ENCODE data around the gene TMEM266.

Gene TMEM266

GRCh38 chr15:76181705-76182107 lies 121.9 kb downstream of the TMEM266 start:
- Histone ChIP-seq H3K9me3 (ENCODE audit: control insufficient read depth, insufficient read depth, low read depth, low read length) (no peaks in the 10 kb centered on the region), H3K4me3 (ENCODE audit: low read depth, low read length) (no peak overlapping the region), H3K4me1 (ENCODE audit: control insufficient read depth, insufficient read depth, low read length) (no peaks in the 10 kb centered on the region), H3K27ac (ENCODE audit: extremely low read depth, low read depth, low read length) (no peak overlapping the region), H3K36me3 (ENCODE audit: control insufficient read depth in 2 of 2, insufficient read depth in 1 of 2, low read length in 2 of 2) (no peaks in the 10 kb centered on the region)
- CTCF ChIA-PET, result interaction anchor here (0.8 to 1.1 kb wide), 3 partner anchors 11 to 125 kb away, joined by 3 read pairs; no protein-coding TSS in a partner anchor
- TF ChIP-seq YY1 (tag by site-specific recombination; IDR thresholded peaks at IDR 0.05) (no peak), ZXDB (tag by site-specific recombination; IDR thresholded peaks at IDR 0.05) (no peak), HIC1 (tag by site-specific recombination; IDR thresholded peaks at IDR 0.05) (no peak), ZNF658 (tag by site-specific recombination; IDR thresholded peaks at IDR 0.05) (no peak)
- POLR2A ChIA-PET, result no interaction called here

- Histone ChIP-seq H3K4me3 (ENCODE audit: low read depth, low read length) (no peak overlapping the region), H3K27ac (ENCODE audit: extremely low read depth, low read depth, low read length) (no peak overlapping the region), H3K9me3 (ENCODE audit: control insufficient read depth, insufficient read depth, low read depth, low read length) (no peaks in the 10 kb centered on the region), H3K4me1 (ENCODE audit: control insufficient read depth, insufficient read depth, low read length) (no peaks in the 10 kb centered on the region), H3K36me3 (ENCODE audit: control insufficient read depth in 2 of 2, insufficient read depth in 1 of 2, low read length in 2 of 2) (no peaks in the 10 kb centered on the region)
- CTCF ChIA-PET, result interaction anchor here (0.7 to 4.8 kb wide), 8 partner anchors 12 to 683 kb away, joined by 3 to 35 read pairs (median 8); no protein-coding TSS in a partner anchor
- TF ChIP-seq ZFHX2 (tag by site-specific recombination; conservative IDR thresholded peaks at IDR 0.05), result 0 out of 2 replicates have a peak, but pooled peaks have one; percentile 20
- no peak for TF ChIP-seq ZNF133 (tag by site-specific recombination; IDR thresholded peaks at IDR 0.05)
- no peak for TF ChIP-seq ZNF280C (tag by site-specific recombination; IDR thresholded peaks at IDR 0.05)
- no peak for TF ChIP-seq ZSCAN18 (tag by site-specific recombination; IDR thresholded peaks at IDR 0.05)
- TF ChIP-seq ATF2 (tag by site-specific recombination; IDR thresholded peaks at IDR 0.05; ENCODE audit: low read depth), result no peak
- no peak for TF ChIP-seq ZNF76 (tag by site-specific recombination; IDR thresholded peaks at IDR 0.05; ENCODE audit: borderline replicate concordance, low read depth)
- TF ChIP-seq ZNF544 (tag by site-specific recombination; IDR thresholded peaks at IDR 0.05), result no peak
- no peak for TF ChIP-seq ZNF48 (tag by site-specific recombination; IDR thresholded peaks at IDR 0.05)
- peak; percentile 25; the same call in 1 of the 2 replicates for TF ChIP-seq OSR2 (tag by site-specific recombination; IDR thresholded peaks at IDR 0.05)
- TF ChIP-seq ZIC2 (tag by site-specific recombination; IDR thresholded peaks at IDR 0.05), result 0 out of 2 replicates have a peak, but pooled peaks have one; percentile 29
- peak; percentile 33; the same call in 1 of the 2 replicates for TF ChIP-seq PRDM6 (tag by site-specific recombination; IDR thresholded peaks at IDR 0.05)
- no peak for TF ChIP-seq KLF10 (tag by site-specific recombination; IDR thresholded peaks at IDR 0.05)
- 0 out of 2 replicates have a peak, but pooled peaks have one; percentile 14 for TF ChIP-seq FEZF1 (tag by site-specific recombination; IDR thresholded peaks at IDR 0.05)
- TF ChIP-seq ZXDB (tag by site-specific recombination; IDR thresholded peaks at IDR 0.05), result no peak
- TF ChIP-seq ZNF18 (tag by site-specific recombination; IDR thresholded peaks at IDR 0.05), result no peak
- POLR2A ChIA-PET, result no interaction called here
Measured at GRCh38 chr15:76183930-76184649, 124.3 kb downstream of the TMEM266 start.
